ENCODE data around the gene OAF.

The OAF gene

DNA sequence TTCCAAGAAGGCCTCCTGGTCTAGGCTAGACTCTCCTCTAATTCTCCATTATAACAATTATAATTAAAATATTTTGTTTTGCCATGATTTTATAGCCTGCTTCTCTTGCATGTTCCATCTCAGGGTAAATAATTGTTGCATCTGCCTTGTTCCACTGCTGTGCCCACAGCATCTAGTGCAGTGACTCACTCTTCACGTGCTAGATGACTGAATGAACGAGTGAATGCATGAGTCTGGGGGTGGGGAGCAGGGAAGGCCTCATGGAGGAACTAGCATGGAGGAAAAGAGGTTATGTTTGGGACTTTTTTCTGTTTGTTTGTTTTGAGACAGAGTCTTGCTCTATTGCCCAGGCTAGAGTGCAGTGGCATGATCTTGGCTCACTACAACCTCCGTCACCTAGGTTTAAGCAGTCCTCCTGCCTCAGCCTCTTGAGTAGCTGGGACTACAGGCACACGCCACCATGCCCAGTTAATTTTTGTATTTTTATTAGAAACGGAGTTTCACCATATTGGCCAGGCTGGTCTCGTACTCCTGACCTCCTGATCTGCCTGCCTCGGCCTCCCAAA lies 5.2 kb upstream of the OAF start:
- no peak for DNase-seq (ENCODE audit: low read depth)

DNA sequence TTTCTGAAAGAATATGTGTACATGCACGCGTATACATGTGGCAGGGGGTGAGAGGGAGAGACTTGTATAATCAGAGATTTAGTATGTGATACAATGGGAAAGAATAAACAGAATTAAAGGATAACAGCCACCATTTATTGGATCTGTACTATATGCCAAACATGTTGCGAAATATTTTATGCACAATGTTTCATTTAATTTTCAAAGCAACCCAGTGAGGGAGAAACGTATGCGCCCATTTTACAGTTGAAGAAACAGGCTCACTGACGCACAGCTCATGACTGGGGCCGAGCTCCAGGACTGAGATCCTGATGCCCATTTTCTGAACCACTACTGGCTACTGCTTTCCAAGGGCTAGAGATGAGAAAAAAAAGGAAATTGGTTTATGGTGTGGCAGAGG lies 3.3 kb upstream of the OAF start:
- no peak for DNase-seq (ENCODE audit: low read depth)

DNA sequence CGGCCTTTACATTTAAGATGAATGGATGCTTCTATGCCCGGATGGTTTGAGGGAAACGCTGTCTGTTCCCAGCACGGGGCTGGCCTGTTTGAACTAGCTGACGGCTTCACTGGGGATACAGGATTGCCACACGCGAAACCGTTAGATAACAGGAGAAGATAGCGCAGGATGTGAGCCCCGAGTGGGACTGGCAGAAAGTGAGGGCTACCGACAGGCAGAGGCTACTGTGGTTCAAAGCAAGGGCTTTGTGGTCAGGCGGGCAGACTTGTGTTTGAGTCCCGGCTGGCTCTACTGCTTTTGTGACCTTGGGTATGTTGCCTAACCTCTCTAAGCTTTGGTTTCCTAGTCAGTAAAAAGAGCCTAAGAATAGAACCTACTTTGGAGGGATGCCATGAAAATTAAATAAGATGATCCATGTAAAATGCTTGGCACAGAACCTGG lies 2.8 kb upstream of the OAF start:
- DNase-seq (ENCODE audit: low read depth): no peak

DNA sequence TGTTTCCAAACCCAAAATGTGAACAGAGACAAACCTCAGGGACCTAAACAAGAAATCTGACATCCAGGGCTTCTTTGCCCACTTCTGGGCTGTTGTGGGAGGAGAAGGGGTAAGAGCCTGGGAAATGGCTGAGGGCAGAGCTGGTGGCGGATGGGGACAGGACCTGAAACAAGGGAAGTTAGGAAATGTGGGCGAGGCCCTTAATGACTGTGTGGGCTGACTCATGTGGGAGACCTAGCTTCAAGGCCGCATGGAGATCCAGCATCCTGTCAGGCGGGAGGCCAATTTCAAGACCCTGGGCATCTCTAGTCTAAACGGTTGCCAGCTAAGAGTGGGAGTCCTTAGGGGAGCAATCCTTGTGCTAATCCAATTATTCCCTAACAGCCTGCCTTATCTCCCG lies 2.1 kb upstream of the OAF start:
- no peak for DNase-seq (ENCODE audit: low read depth)

DNA sequence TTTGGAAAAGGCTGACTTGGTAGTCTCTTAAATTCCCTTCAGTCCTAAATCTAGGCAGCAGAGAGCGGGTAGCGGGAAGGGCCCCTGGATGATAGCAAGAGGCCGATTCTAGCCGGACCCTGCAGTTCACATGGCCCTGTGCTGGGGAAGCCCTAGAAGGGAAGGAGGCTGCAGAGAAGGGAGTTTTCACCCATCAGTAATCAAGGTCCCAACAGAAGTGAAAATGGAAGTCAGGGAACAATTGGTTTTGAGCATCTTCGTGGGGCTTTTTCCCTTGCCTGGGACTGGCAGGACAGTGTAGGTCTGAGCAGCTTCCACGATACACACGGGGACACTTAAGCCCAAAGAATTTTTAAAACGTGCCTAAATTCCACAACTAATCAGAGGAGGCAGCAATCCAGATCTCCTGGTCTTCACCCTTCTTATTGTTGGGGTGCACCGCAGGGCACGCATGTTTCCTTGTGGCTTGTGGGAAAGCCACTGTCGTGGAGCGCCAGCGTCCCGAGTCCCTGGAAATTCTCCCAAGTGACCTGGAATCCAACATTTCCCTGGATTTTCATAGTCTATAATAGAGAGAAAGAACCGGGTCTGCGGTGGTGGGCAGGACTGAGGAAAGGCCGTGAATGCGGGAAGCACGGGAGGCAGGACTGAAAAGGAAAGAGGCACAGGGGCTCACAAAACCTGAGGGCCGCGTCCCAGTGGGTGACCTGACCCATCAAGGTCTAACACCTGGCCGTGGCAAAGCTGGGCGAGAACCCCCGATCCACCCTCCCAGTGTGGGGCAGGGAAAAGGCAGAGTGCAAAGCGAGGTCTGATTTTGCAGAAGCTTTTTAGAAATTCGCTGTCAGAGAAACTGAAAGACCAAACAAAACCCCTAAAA lies 846 bp upstream of the OAF start:
- DNase-seq (ENCODE audit: low read depth): no peak

DNA sequence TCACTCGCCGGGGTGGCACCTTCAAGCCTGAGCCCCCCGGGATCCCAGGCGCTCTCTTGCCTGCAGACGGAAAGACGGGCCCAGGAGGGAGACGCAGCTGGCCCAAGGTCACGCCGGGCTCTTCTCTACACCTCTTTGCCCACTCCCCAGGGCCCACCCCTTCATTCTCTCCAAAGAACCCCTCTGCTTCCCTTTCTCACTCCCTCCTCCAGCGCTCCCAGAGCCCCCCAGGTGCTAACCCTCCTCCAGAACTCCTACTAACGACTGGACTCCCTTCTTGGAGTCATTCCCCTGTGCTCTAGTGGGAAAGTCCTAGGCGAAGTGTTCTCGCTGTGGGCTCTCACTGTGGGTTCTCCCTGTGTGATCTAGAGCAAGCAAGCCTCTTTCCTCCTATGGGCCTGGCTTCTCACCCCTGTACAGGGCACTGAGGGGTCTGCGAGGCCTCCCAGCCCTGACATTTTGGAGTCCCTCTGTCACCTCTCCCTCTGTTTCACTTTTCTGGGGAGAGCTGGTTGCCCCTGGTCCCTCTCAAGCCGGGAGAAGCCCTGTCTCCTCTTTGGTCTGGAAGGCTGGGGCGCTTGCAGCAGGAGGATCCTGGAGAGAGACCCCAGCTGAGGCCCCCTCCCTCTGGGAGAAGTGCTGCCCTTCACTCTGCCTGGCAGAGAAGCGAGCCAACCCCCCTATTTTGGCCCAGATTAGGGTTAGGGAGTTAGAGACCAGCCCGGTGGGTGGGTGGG lies 858 bp downstream of the OAF start:
- no peak for DNase-seq (ENCODE audit: low read depth)

DNA sequence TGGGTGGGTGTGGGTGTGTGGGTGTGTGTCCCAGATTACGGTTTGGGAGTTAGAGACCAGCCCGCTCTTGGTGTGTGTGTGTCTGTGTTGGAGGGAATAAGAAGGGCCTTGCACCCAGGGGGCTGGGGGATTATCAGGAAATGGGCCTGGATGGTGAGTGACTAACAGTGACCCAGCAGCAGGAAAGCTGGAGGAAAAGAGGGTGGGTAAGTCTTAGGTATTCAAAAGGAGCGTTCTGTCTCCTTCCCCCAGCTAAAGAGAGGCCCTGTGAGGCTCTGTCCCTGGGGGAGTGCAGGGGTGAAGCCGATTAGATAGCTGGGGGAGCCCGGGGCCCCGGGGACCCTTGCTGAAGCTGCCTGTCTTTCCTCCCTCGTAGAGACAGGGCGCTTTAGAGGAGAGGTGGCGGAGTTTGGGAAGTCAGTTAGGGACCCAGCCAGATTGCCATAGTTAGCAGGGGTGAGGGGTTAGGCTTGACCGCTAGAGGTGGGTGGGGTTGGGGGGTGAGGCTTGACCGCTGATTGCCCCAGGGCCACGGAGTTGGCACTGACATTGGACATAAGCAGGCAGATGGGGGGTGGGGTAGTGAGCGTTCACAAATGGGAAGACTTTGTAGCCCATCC lies 1.5 kb downstream of the OAF start:
- no peak for DNase-seq (ENCODE audit: low read depth)

DNA sequence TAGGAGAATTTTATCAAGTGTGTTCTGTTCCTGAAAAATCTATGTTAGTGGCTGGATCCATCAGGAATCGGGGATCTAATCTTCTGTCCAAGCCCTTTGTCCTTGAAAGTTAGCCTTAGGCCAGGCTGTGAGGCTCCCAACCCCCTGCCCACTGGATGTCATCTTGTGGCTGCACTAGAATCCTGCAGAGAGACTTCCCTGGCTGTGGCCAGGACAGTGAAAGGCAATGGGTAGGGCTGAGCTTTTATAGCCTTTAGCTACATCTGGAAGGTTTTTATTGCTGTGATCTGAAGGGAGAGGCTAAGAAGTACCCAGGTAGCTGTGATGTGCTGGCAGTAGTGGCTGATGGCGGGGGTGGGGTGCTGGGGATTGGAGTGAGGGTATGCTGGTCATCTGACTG lies 2.1 kb downstream of the OAF start:
- DNase-seq (ENCODE audit: low read depth): no peak

DNA sequence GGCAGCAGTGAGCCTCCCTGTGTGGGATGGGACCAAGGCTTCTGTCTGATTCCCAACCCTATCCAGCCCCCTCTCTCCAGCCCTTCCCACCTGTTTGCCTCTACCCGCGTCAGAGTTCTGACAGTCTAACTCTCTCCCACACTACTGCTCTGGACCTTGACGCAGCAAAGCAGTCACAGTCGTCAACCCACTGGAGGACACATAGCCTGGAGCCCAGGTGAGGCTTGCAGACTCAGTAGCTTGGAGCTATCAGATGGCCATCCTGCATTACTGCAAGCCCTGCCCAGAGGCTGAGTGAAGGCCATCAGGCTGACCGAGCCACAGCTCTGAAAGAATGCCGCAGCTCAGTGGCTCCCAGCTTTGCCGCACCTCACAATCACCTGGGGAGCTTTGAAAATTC lies 3.7 kb downstream of the OAF start:
- no peak for DNase-seq (ENCODE audit: low read depth)

DNA sequence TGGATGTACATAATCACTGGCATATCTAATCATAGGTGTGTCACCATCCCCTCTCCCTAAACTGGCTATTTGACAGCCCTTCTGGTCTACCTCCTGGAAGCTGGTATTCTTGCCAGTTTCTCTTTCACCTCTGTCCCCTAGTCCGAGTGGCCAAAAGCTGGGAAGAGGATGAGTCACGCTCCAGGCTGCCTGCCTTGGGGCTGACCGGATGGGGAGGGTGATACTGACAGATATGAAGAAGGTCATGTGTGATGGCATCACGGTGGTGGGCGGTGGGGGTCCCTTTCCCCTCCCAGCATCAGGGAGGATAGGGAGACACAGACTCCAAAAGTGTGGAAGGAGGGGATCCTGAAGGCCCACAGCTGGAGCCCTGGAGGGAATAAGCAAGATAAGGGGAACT lies 4.8 kb downstream of the OAF start:
- DNase-seq (ENCODE audit: low read depth): no peak

DNA sequence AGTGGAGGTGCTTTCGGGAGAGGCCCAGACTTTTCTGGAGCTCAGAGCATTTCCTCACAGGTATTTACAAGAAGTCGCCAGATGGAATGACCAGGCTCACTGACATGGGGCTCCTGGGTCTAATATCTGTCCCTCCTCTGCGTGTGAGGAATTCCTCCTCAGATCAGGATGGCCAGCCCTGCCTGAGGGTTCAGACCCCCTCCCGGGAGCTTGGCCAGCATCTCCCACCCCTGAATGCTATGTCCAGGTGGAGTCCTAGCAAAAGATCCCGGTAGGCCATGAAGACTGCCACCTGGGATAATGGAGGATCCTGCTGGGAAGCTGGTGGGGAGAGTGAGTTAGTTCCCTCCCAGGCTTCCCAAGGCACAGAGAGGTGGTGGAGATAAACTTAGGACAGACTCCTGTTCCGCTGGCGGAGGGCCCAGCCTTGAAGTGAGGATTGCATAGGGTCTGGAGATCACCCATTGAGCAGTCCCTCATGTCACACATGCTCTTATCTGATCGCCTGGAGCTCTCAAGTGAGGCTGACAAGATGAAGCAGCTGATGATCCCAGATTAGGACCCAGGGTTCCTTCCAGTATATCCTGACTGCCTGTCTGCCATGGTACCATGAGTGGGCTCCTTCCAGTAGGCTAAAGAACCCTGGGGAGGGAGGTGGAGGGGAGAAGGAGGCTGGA lies 5.7 kb downstream of the OAF start:
- DNase-seq (ENCODE audit: low read depth): no peak

DNA sequence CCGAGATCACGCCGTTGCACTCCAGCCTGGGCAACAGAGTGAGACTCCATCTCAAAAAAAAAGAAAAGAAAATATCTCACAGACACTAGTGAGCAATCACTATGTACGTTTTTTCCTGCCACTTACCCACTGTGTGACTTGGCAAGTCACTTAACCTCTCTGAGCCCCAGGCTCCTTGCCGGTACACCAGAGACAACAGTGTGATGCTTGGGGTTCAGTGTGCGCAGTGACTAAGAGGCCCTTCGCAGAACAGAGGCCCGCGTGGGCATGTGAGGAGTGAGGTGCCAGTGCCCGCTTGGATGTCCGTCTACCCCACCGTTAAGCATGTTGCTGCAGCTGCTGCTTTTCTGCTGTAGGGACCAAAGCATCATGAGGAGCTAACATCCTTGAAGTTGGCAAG lies 6.7 kb downstream of the OAF start:
- no peak for DNase-seq (ENCODE audit: low read depth)

DNA sequence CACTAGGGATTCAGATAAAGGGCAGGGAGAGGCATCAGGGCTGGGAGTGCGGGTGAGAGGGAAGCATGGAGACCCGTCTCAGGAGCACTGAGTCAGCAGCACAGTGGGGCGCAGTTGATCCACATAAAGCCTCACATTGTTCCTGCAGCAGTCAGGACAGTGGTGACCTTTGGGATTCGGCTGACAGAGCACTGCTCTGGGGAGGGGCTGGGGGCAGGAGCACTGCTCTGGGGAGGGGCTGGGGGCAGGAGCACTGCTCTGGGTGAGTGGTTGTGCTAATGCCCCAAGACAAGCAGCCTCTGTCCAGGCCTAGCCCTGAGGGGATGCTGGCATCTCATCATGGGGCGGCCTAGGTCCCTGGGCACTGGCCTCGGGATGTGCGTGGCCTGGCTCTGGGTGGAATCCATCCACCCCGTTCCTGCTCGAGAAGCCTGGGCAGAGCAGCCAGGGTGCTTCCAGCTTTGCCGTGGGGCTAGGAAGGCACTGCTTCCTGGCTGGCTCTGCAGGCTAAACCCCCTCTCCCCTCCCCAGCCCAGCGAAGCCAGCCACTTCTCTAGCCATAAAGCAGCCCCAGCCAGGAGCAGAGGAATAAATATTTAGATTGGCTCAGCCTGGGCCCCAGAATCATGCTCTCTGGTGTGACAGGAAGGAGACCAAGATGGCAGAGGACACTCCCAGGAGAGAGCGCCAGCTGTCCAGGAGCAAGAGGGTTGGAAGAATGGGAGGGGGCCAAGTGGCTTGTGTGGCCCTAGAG lies 7.3 kb downstream of the OAF start:
- DNase-seq (ENCODE audit: low read depth): no peak

DNA sequence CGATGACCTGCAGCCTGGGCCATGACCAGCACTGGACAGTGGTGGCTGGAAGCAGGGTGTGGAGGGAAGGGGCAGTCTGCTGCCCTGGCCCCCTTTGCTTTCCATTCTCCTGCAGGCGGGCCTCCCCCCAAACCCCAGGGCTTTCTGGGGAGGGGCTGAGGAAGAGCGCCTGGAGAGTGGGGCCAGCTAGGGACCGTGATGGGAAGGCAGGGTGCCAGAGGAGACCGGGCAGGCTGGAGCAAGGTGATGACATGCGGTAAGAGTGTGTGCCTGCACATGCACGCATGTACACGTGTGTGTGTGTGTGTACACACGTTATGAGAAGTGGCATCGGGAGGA lies 7.8 kb downstream of the OAF start:
- DNase-seq (ENCODE audit: low read depth): no peak

DNA sequence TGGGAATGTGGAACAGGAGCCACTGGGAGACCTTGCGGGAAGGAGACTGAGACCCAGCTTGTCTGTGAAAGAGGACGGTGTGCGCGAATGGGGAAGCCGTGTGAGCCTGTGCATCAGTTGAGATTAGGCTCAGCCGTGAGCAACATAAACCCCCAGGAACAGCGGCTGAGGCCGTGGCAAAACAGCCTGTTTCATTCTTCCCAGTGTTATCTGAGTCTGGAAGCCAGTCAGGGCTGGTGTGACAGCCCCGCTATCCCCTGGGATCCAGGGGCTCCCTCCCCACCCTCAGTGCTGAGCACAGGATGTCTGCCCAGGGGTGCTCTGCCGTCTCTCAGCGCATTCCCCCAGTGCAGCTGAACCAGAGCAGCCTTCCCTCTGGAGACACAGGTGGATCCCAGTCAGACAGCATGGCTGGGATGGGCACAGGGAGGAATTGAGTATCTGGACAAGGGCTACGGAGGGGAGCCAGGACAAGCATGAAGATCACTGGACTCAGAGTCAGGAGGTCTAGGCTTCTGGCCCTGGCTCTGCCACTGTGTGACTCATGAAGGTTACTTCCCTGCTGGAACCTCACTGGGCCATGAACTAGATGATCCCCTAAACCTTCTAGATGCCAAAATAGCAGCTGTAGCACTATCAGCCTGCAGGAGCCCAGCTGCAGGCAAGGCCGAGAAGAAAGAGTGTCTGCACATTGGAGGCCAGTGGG lies 8.6 kb downstream of the OAF start:
- DNase-seq (ENCODE audit: low read depth): no peak

DNA sequence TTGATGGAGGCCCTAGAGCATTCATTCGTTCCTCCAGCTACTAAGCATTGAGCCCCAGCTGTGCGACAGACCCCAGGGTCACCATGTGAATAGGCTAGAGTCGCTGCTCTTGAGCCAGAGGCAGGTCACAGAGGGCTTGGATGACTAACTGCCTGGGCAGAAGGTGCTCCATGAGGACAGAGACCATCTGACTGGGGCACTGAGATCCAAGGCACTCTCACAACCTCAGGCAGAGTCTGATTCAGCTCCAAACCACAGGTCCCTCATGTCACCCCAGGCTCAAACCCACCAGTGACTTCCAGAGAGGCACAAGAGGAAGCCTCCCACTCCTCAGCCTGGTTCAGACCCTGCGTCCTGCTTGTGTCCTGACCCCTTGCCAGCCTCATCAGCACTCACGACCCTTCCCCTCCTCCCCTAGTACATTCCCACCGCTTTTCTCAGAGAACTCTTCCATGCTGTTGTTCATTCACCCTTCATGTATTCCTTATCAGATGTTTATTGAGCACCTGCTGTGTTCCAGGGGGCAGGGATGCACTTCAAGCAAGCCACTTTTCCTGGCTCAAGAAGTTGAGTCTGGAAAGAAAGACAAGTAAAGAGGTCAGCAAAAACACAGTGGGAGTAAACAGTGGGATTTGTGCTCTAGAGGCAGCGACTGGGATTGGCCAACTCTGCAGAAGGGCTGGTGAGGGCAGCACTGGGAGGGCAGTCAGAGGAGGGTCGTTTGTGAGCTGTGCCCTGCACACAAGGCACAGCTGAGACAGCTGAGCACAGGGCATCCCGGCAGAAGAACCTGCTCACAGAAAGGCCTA lies 9.3 kb downstream of the OAF start:
- DNase-seq (ENCODE audit: low read depth): no peak

DNA sequence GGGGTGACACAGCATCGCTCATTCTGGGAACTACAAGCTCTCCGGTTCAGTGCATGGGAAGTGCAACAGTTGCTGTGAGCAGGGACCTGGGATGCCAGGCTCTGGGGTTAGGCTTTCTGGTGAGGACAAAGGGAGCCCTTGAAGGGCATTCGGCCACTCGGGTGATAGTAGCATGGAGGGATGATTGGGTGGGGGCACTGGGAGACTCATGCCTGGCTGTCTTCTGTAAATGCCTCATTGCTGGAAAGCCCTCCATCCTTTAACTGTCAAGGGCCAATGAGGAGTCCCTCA lies 9.9 kb downstream of the OAF start:
- no peak for DNase-seq (ENCODE audit: low read depth)

DNA sequence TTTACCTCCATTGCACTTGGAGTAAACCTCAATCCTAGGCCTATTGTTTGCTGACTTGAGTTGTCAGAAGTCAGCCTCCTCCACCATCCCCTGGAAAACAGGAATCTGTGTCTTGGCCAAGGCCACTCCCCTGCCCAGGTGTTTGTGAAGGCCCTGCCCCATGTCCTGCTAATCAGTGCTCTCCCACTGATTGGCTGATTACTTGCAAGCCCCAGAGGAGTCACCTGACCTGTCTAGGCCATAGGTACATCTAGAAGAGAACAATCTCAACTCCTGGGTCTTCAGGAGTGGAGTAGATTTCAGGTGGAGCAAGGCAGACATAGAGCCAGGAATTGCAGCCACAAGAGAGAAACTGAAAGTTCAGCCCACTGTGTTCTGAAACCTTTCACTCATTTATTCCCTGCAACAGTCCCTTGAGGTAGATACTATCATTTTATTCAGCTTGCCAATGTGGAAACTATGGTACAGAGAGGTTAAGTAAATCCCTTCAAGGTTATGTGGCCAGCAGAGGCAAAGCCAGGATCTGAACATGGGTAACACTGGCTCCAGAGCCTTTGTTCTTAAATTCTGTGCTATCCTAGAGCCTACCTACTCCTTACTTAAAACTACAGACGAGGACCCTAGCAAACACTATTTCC lies 10.4 kb downstream of the OAF start:
- no peak for DNase-seq (ENCODE audit: low read depth)

DNA sequence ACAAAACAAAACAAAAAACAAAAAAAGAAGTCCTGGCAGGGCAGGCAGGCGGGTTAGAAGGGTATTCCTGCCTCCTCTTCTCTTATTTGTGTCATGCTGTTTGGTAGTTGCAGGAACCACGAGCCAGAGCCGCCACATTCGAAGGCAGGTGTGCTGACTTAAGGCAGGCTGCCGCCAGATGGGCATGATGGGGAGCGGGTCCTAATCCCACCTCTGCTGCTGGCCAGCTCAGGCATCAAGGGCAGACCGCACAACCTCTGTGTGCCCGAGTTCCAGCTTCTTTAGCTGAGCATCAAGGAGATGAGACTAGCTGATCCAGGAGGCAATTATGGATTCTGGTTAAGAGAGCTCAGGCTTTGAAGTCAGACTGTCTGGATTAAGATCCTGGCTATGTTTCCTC lies 12.1 kb downstream of the OAF start:
- no peak for DNase-seq (ENCODE audit: low read depth)

DNA sequence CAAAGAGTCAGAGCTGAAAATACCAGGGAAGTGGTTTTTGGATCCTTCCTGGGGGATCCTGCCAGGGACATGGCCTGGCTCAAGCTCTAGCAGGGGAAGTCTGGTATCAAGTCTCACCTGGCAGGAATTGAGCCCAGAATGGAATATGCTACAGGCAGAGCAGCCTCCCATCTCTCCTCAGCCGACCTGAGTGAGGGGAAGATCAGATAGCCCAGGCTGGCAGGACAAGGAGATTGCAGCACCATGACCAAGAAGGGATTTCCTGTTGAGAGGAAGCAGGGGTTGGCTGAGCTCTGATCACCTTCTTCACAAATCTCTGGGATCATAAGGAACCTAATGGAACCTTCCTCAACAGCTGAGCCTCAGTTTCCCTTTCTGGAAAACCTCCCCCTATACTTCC lies 13.0 kb downstream of the OAF start:
- DNase-seq (ENCODE audit: low read depth): no peak
